ENCODE data around the gene SLC9A8.
"Not testable (repeated sequence)": the region's sequence is repeated elsewhere in the genome, so short reads cannot be mapped to it uniquely, and the experiment has no call there.

The SLC9A8 gene

DNA sequence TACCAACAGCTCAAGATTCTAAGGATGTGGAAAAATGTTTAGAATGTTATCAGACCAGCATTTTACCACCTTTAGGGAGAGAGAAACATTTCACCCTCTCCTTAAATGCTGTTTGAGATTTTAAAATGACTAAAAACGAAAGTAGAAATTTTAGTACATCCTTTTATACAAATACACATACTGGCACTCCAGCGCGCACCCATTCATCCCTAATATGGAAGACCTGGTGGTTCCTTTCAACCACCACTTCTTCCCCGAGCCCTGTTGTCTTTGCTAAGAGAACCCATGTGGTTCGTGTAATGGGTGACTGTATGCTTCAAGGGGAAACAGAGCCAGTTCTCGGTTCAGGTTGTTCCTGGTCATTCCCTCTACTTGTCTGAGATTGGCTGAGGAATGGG is 81.4 kb downstream of the SLC9A8 start:
- FAIRE-seq, result no peak
- DNase-seq (ENCODE audit: insufficient read length), result no peak
- TF ChIP-seq POLR2A (IDR thresholded peaks at IDR 0.05; ENCODE audit: low read depth, low read length) (no peak), TAF1 (IDR thresholded peaks at IDR 0.05; ENCODE audit: borderline replicate concordance, low read depth, low read length) (no peak)

DNA sequence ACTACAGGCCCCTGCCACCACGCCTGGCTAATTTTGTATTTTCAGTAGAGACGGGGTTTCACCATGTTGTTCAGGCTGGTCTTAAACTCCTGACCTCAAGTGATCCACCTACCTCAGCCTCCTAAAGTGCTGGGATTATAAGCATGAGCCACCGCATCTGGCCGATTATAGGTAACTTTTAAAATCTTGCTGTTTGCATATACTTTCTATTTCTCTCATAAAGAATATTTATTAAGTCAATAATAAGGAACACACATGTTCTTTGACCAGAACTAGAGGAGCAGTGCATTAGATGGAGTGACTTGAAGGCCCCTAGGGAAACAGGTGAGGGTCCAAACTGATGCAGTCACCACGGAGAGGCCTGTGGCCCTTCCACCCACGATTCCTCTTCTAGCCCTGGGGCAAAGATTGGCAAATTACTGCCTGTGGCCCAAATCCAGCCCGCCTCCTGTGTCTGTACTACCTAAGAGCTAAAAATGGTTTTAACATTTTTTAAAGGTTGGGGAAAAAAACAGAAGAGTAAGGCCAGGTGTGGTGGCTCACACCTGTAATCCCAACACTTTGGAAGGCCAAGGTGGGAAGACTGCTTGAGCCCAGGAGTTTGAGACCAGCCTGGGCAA is 83.0 kb downstream of the SLC9A8 start:
- DNase-seq (ENCODE audit: insufficient read length); FAIRE-seq: not testable (repeated sequence)

DNA sequence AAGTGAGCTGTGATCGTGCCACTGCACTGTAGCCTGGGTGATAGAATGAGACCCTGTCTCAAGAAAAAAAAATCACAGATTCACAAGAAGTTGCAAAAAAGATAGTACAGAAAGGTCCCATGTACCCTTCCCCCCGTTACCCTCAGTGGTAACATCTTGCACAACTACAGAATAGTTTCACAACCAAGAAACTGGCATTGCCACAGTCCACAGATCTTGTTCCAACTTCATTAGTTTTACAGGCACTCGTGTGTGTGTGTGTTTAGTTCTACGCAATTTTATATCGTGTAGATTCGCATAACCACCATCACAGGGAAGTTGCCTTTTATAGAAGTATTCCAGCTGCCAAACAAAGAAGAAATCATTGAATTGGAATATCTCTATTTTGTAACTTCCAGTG is 83.6 kb downstream of the SLC9A8 start:
- FAIRE-seq, result no peak
- TF ChIP-seq POLR2A (IDR thresholded peaks at IDR 0.05; ENCODE audit: low read depth, low read length) (no peak), TAF1 (IDR thresholded peaks at IDR 0.05; ENCODE audit: borderline replicate concordance, low read depth, low read length) (no peak), POLR2AphosphoS5 (IDR thresholded peaks at IDR 0.05; ENCODE audit: low read depth, low read length) (no peak)
- DNase-seq (ENCODE audit: insufficient read length), result no peak

DNA sequence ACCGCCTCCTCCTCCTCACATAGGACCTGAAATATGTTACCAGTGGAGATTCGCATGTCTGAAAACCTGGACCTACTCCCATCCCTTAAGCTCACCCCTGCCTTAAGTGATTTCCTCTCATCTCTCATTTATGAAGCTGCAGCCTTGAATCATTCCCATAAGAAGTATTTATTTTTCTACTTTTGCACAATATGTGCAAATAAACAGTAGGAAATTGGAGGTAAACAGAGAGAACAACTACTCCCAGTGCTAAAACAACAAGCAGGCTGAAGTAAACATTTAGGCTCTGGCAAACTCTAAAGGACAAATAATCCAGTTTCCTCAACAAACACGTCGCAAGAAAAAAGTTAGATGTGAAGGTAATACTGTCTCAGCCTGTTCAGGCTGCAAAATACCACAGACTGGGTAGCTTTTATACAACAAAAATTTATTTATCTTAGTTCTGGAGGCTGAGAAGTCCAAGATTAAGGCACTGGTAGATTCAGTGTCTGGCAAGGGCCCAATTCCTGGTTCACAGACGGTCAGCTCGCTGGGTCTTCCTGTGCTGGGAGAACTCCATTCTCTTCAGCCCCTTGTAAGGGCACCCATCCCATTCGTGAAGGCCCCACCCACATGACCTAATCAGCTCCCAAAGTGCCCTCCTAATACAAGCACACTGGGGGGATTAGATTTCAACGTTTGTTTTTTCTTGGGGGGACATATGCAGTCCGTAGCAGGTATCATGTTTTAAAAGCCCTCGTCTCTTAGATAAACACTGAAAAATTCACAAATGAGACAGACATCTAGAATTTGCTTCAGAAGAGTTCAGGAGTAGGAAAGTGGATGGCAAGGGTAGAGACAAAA is 87.1 kb downstream of the SLC9A8 start:
- TF ChIP-seq TAF1 (IDR thresholded peaks at IDR 0.05; ENCODE audit: borderline replicate concordance, low read depth, low read length), result no peak
- TF ChIP-seq POLR2AphosphoS5 (IDR thresholded peaks at IDR 0.05; ENCODE audit: low read depth, low read length), result no peak
- no peak for TF ChIP-seq POLR2A (IDR thresholded peaks at IDR 0.05; ENCODE audit: low read depth, low read length)
- DNase-seq (ENCODE audit: insufficient read length) (no peak), FAIRE-seq (no peak)

DNA sequence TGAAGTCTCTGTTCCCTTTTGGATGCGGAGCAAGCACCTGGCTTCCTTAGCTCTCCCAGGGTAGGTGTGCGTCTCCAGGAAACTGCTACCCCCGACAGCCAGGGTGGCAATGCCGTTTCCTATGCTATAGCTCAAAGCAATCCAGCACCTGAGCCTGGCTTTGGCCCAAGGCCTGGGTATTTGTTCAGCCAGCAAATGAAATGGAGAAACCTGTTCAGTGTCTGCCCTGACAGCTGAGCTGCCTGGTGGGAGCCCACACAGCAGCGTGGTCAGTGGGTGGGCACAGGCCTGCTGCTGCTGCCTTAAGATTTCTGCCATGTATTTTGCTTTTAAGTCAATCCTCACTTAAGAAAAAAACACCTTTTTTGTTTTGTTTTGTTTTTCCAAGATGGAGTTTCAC is 89.0 kb downstream of the SLC9A8 start:
- FAIRE-seq (no peak), DNase-seq (ENCODE audit: insufficient read length) (no peak)
- TF ChIP-seq TAF1 (IDR thresholded peaks at IDR 0.05; ENCODE audit: borderline replicate concordance, low read depth, low read length) (no peak), POLR2A (IDR thresholded peaks at IDR 0.05; ENCODE audit: low read depth, low read length) (no peak)

DNA sequence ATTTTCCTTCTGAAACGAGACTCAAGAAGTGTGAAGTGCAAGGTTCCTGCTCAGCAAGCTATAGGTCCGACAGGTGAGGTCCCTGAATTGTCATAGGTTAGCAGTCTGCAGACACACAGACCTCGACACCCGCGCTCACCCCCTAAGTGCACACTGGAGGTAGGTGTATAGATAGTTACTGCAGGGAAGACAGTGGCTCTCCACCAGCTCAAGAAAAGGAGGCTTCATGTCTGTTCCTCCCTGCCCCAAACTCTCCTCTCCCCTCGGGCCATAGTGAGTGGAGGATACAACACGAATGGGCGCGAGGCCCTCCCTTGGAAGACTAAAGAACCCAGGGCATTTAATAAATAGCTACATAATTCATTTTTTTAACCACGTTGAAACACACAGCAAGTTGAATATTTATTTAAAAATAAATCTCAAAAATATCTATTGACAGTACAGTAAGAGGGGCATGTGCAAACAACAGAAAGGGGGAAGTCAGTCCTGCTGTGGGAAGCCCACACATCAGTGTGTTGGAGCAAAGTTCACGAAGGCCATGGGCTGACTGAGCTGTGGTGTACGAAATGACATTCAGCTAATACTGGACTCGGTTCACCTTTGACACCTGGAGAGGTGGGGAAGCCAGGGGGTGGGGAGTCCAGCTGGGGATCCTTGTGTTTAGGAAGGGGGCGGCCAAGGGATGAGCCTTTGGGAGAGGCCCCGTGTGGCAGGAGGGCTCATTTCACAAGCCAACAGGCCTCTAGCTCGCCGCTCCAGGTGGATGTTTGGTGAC is 92.0 kb downstream of the SLC9A8 start:
- DNase-seq (ENCODE audit: insufficient read length) (no peak), FAIRE-seq (no peak)
- no peak; the same call in 1 of the 2 replicates for TF ChIP-seq POLR2A (IDR thresholded peaks at IDR 0.05; ENCODE audit: low read depth, low read length)
- TF ChIP-seq TAF1 (IDR thresholded peaks at IDR 0.05; ENCODE audit: borderline replicate concordance, low read depth, low read length), result no peak
- no peak for TF ChIP-seq POLR2AphosphoS5 (IDR thresholded peaks at IDR 0.05; ENCODE audit: low read depth, low read length)

DNA sequence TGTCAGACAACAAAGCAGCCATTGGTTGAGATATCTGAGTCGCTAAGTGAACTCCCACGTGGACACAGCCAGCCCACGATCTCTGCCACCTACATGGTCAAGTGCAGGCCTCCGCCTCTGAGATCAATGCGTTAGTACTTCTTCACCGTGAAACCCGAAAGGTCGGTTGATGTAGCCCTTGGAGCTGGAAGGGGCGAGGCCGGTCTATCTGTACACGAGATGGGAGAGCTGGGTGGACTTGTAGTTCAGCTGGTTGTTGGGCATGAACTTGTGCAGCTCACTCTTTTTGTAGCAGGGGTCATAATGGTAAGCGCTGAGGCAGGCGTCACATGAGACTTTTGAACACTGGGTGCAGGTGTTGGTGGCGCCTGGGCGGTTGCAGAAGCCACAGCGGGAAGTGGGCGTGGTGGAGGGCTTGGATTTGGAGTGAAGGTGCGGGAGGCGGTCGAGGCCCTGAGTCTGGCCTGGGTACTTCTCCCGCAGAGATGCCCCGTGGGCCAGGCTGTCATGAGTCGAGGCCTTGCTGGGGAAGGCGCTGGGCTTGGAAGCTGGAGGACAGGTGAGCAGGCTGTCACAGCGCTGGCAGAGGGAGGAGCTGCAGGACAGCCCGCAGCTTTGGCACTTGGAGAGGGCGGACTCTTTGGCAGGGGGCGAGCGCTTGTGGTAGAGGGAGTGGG is 92.9 kb downstream of the SLC9A8 start:
- no peak for TF ChIP-seq TAF1 (IDR thresholded peaks at IDR 0.05; ENCODE audit: borderline replicate concordance, low read depth, low read length)
- no peak for TF ChIP-seq POLR2AphosphoS5 (IDR thresholded peaks at IDR 0.05; ENCODE audit: low read depth, low read length)
- no peak for TF ChIP-seq POLR2A (IDR thresholded peaks at IDR 0.05; ENCODE audit: low read depth, low read length)
- DNase-seq (ENCODE audit: insufficient read length) (no peak), FAIRE-seq (no peak)

DNA sequence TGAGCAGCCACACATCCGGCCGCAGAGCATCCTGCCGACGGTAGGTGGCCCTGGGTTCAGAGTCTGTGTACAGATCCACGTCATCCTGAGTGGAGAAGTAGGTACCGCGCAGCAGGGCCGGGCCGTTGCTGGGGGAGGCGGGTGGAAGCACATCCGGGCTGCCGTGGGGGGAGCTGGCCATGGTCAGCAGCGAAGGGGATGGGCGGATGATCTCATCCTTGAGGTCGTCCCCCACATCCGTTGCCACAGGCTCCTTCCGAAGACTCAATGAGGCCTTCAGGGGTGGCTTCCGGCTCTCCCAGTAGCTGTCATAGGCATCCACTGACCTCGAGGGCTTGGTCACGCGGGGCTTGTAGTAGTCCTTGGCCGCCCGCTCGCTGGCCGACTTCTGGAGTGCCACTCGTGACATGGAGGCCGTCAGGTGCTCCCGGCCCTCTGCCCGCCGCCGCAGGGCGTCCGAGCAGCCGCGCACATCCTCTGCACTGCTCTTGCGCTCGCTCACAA is 93.5 kb downstream of the SLC9A8 start:
- FAIRE-seq (no peak), DNase-seq (ENCODE audit: insufficient read length) (no peak)
- TF ChIP-seq TAF1 (IDR thresholded peaks at IDR 0.05; ENCODE audit: borderline replicate concordance, low read depth, low read length), result no peak
- no peak for TF ChIP-seq POLR2A (IDR thresholded peaks at IDR 0.05; ENCODE audit: low read depth, low read length)

DNA sequence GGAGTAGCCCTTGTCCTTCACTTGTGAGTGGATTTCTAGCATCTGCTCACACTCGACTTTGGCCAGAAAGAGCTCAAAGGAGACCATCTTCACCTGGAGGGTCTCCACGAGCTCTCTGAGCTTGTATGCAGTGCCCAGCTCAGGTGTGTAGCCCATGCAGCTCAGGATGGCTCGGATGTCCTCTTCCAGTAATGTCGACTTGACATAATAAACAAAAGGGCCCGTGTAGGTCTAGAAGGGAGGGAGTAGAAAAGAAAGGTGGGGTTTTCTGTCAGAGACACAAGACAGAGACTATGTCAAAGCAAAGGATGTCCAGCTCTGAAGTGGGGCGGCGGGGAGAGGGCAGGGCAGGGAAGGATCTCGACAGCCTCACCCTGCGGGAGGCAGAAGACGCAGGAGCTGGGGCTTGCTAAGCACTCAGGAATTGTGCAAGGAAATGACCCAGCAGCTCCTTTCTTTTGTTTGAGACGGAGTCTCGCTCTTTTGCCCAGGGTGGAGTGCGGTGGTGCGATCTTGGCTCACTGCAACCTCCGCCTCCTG is 94.1 kb downstream of the SLC9A8 start:
- no peak for TF ChIP-seq POLR2AphosphoS5 (IDR thresholded peaks at IDR 0.05; ENCODE audit: low read depth, low read length)
- TF ChIP-seq POLR2A (IDR thresholded peaks at IDR 0.05; ENCODE audit: low read depth, low read length), result no peak
- TF ChIP-seq TAF1 (IDR thresholded peaks at IDR 0.05; ENCODE audit: borderline replicate concordance, low read depth, low read length), result no peak
- no peak for FAIRE-seq
- no peak for DNase-seq (ENCODE audit: insufficient read length)

DNA sequence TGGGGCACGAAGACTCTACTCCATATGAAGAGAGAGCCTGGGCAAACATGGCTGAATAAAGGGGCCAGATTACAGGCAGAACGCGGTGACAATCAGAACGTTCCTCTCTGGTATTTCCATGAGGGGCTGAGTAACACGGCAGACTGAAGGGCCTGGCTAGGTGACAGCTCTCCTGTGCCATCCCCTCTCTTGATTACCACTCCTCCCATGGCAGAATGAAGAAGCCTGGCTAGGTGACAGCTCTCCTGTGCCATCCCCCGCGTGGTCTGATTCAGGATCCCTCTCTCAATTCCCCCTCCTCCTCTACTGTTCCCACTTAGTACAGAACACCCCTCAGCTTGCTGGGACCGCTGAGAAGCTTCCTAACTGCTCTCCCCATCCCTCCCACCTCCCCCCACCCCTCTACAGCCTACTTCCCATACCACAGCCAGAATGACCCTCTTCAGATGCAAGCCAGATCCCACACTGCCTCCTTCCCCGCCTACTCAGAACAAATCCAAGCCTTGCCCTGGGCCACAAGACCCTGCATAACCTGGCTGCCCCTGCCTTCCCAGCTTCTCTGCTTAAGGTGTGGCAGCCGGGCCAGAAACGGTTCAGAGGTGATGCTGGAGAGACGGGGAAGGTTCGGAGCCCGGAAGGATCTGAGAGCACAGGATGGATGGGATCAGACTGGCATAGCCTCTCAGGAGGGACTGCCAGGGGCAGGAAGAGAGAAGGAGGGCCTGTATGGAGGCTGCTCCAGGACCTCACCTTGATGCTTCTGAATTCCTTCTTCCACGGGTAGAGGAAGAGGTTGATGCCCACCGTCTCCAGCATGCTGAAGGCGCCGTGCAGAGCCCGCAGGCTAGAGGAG is 95.0 kb downstream of the SLC9A8 start:
- TF ChIP-seq POLR2A (IDR thresholded peaks at IDR 0.05; ENCODE audit: low read depth, low read length) (no peak), TAF1 (IDR thresholded peaks at IDR 0.05; ENCODE audit: borderline replicate concordance, low read depth, low read length) (no peak), POLR2AphosphoS5 (IDR thresholded peaks at IDR 0.05; ENCODE audit: low read depth, low read length) (no peak)
- FAIRE-seq, result no peak
- DNase-seq (ENCODE audit: insufficient read length), result no peak
